Measurements from ENCODE around the gene LPCAT3. TPM values are rescaled to one million over a fixed set of nuclear protein-coding genes. Genes with fewer than 3 reads are reported as not detected.

Gene LPCAT3
- total and polyA plus RNA-seq, 4 donors, result 45.4 to 78.6 (median 56.2) TPM

DNA sequence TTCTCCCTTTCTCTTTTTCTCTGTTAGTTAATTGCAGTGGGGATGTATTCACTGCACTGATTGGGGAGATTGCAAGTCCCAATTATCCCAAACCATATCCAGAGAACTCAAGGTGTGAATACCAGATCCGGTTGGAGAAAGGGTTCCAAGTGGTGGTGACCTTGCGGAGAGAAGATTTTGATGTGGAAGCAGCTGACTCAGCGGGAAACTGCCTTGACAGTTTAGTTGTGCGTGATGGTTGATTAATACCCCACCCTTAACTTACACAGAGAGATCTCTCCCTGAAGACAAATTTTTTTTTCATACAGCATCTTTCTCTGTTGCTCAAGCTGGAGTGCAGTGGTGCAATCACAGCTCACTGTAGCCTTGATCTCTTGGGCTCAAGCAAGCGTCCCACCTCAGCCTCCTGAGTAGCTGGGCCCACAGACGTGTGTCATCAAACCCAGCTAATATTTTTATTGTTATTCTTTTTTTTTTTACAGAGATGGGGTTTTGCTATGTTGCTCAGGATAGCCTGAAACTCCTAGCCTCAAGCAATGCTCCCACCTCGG, 46.9 kb upstream of the LPCAT3 start:
- Histone ChIP-seq H3K27ac (ENCODE audit: low read depth in 1 of 2, low read length in 1 of 2) (no peak overlapping the region), H3K4me1 (ENCODE audit: control insufficient read depth in 5 of 5, insufficient read depth in 5 of 5, low read length in 5 of 5) (peaks cover 0 to 15% (median 1%) of the 10 kb centered on the region in 5 donors), H3K9ac (ENCODE audit: insufficient read depth in 1 of 2, low read length in 2 of 2) (no peak overlapping the region), H3K9me3 (ENCODE audit: control insufficient read depth in 4 of 4, insufficient read depth in 3 of 4, low read length in 3 of 4) (no peaks in the 10 kb centered on the region), H3K4me3 (no peak overlapping the region), H3K27me3 (ENCODE audit: control insufficient read depth in 3 of 3, insufficient read depth in 3 of 3, low read length in 2 of 3) (no peaks in the 10 kb centered on the region), H3K36me3 (ENCODE audit: control insufficient read depth in 4 of 4, insufficient read depth in 4 of 4, low read length in 4 of 4) (peaks cover 0 to 13% (median 7%) of the 10 kb centered on the region in 4 donors)
- WGBS, 2 donors, result 90 to 92% methylated on average over 7 of the region's 7 CpGs
- TF ChIP-seq, protein P1, sequence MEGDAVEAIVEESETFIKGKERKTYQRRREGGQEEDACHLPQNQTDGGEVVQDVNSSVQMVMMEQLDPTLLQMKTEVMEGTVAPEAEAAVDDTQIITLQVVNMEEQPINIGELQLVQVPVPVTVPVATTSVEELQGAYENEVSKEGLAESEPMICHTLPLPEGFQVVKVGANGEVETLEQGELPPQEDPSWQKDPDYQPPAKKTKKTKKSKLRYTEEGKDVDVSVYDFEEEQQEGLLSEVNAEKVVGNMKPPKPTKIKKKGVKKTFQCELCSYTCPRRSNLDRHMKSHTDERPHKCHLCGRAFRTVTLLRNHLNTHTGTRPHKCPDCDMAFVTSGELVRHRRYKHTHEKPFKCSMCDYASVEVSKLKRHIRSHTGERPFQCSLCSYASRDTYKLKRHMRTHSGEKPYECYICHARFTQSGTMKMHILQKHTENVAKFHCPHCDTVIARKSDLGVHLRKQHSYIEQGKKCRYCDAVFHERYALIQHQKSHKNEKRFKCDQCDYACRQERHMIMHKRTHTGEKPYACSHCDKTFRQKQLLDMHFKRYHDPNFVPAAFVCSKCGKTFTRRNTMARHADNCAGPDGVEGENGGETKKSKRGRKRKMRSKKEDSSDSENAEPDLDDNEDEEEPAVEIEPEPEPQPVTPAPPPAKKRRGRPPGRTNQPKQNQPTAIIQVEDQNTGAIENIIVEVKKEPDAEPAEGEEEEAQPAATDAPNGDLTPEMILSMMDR (IDR thresholded peaks at IDR 0.05; ENCODE audit: control extremely low read depth, extremely low read depth), result no peak
- DNase-seq (no peak), ATAC-seq (ENCODE audit: insufficient read depth, low FRiP score) (no peak)

DNA sequence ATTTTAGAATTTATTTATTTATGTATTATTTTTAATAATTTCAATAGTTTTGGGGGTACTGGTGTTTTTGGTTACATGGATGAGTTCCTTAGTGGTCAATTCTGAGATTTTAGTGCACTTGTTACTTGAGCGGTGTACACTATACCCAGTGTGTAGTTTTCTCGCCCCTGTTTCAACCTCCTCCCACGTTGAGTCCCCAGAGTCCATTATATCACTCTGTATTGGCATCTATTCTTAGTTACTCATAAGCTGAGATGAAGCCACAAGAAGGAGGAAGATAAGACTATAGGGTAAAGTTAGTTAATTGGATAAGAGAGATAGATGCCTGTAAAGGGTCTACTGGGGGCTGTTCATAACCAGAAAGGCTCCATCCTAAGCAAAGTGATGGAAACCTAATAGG, 46.2 kb upstream of the LPCAT3 start:
- H3K9me3 ChIP-seq (ENCODE audit: control insufficient read depth in 4 of 4, insufficient read depth in 3 of 4, low read length in 3 of 4), result no peaks in the 10 kb centered on the region
- H3K9ac ChIP-seq (ENCODE audit: insufficient read depth in 1 of 2, low read length in 2 of 2), result no peak overlapping the region
- peaks cover 0 to 18% (median 1%) of the 10 kb centered on the region in 5 donors for H3K4me1 ChIP-seq (ENCODE audit: control insufficient read depth in 5 of 5, insufficient read depth in 5 of 5, low read length in 5 of 5)
- no peaks in the 10 kb centered on the region for H3K27me3 ChIP-seq (ENCODE audit: control insufficient read depth in 3 of 3, insufficient read depth in 3 of 3, low read length in 2 of 3)
- H3K27ac ChIP-seq (ENCODE audit: low read depth in 1 of 2, low read length in 1 of 2), result no peak overlapping the region
- no peak overlapping the region for H3K4me3 ChIP-seq
- TF ChIP-seq, protein P1 (IDR thresholded peaks at IDR 0.05; ENCODE audit: control extremely low read depth, extremely low read depth), result no peak
- peaks cover 0 to 13% (median 6%) of the 10 kb centered on the region in 4 donors for H3K36me3 ChIP-seq (ENCODE audit: control insufficient read depth in 4 of 4, insufficient read depth in 4 of 4, low read length in 4 of 4)
- no peak for DNase-seq
- WGBS, 2 donors, result 79 to 92% methylated on average over 3 of the region's 3 CpGs
- ATAC-seq (ENCODE audit: insufficient read depth, low FRiP score), result no peak

DNA sequence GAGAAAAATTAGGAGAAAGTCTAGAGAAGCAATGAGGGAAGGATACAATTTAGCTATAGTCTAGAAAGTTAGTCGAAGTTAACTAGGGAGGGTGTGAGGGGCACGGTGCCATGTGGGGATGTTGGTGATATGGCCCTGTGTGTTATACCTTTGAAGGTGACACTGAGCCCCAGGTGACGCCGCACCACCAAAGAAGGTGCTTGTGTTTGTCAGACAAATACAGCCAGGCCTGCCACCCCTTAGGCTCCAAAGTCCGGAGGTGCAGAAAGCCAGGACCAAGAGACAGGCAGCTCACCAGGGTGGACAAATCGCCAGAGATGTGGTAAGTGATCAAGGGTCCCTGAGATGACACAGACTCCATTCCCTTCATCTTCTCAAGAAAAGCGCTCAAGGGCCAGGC, 43.3 kb upstream of the LPCAT3 start:
- Histone ChIP-seq H3K9ac (ENCODE audit: insufficient read depth in 1 of 2, low read length in 2 of 2) (no peak overlapping the region), H3K9me3 (ENCODE audit: control insufficient read depth in 4 of 4, insufficient read depth in 3 of 4, low read length in 3 of 4) (no peaks in the 10 kb centered on the region), H3K27ac (ENCODE audit: low read depth in 1 of 2, low read length in 1 of 2) (no peak overlapping the region), H3K36me3 (ENCODE audit: control insufficient read depth in 4 of 4, insufficient read depth in 4 of 4, low read length in 4 of 4) (peaks cover 0 to 4% (median 1%) of the 10 kb centered on the region in 4 donors), H3K27me3 (ENCODE audit: control insufficient read depth in 3 of 3, insufficient read depth in 3 of 3, low read length in 2 of 3) (no peaks in the 10 kb centered on the region), H3K4me1 (ENCODE audit: control insufficient read depth in 5 of 5, insufficient read depth in 5 of 5, low read length in 5 of 5) (peaks cover 0 to 18% (median 2%) of the 10 kb centered on the region in 5 donors), H3K4me3 (no peak overlapping the region)
- DNase-seq, result no peak
- no peak for ATAC-seq (ENCODE audit: insufficient read depth, low FRiP score)
- 92 to 94% methylated on average over 7 of the region's 7 CpGs for WGBS, 2 donors
- TF ChIP-seq, protein P1 (IDR thresholded peaks at IDR 0.05; ENCODE audit: control extremely low read depth, extremely low read depth), result no peak

DNA sequence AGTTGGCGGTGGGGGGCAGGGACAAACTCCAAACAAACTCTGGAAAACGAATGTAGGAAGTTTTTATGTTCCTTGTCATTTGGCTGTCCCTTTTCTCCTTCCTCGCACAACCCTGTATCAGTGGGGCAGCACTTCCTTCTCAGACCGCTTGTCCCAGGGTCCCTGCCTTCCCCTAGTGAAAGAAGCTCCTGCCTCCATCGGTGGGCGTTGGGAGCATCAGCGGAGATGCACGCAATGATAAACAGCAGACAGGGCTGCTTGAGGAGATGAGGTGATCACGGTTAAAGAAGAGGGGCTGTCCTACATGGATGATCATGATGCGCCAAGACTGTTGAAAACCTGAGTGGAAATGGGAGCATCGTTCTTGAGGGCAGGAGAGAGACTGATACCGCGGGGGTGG, 42.9 kb upstream of the LPCAT3 start:
- peaks cover 0 to 18% (median 2%) of the 10 kb centered on the region in 5 donors for H3K4me1 ChIP-seq (ENCODE audit: control insufficient read depth in 5 of 5, insufficient read depth in 5 of 5, low read length in 5 of 5)
- peaks cover 0 to 4% (median 0%) of the 10 kb centered on the region in 4 donors for H3K36me3 ChIP-seq (ENCODE audit: control insufficient read depth in 4 of 4, insufficient read depth in 4 of 4, low read length in 4 of 4)
- no peaks in the 10 kb centered on the region for H3K27me3 ChIP-seq (ENCODE audit: control insufficient read depth in 3 of 3, insufficient read depth in 3 of 3, low read length in 2 of 3)
- DNase-seq (peak in 1 of 3 donors; percentile 38), ATAC-seq (ENCODE audit: insufficient read depth, low FRiP score) (no peak)
- H3K9me3 ChIP-seq (ENCODE audit: control insufficient read depth in 4 of 4, insufficient read depth in 3 of 4, low read length in 3 of 4), result no peaks in the 10 kb centered on the region
- peak overlapping the region in 1 of 2 donors; percentile 65 for H3K9ac ChIP-seq (ENCODE audit: insufficient read depth in 1 of 2, low read length in 2 of 2)
- no peak overlapping the region for H3K4me3 ChIP-seq
- peak overlapping the region in 1 of 2 donors; percentile 5 for H3K27ac ChIP-seq (ENCODE audit: low read depth in 1 of 2, low read length in 1 of 2)
- TF ChIP-seq, protein P1 (IDR thresholded peaks at IDR 0.05; ENCODE audit: control extremely low read depth, extremely low read depth), result no peak
- 72 to 76% methylated on average over 13 of the region's 13 CpGs for WGBS, 2 donors
